ENCODE measurements around the gene INTU.

Gene INTU

GRCh38 chr4:127756906-127757305, 124.1 kb downstream of the INTU start:
- no peak for DNase-seq

- DNase-seq, result no peak
These were observed 126.6 kb downstream of the INTU start for GRCh38 chr4:127759228-127759820.

GRCh38 chr4:127759893-127760292, 127.1 kb downstream of the INTU start:
- no peak for DNase-seq

GRCh38 chr4:127771535-127772275, 138.9 kb downstream of the INTU start:
- DNase-seq, result no peak

GRCh38 chr4:127772769-127773671, 140.3 kb downstream of the INTU start:
- DNase-seq, result no peak

GRCh38 chr4:127775843-127776242, 143.1 kb downstream of the INTU start:
- DNase-seq, result no peak
